WTC11 (cell line): ENCODE data around the gene SPECC1L. TPM values are rescaled to one million over a fixed set of nuclear protein-coding genes. Genes with fewer than 3 reads are reported as not detected.

Experiments
- ATAC-seq: fragments of 200-7000 bp; cut with Tn5 transposase; 2 replicates; pipeline ENCODE4 v1.10.0; 2021; ENCODE audit warnings: mild to moderate bottlenecking, moderate library complexity
- CTCF ChIA-PET: fragments of 300-600 bp; sonication (Branson Sonifier 250); formaldehyde crosslinking; loops from one replicate; lab custom pipeline; 2021; ENCODE audit warnings: antibody characterized with exemption; lab: Charles Lee
- POLR2A ChIA-PET: fragments of 350-600 bp; sonication (Branson Sonifier 250); formaldehyde crosslinking; loops from one replicate; lab custom pipeline; 2021; ENCODE audit warnings: antibody characterized with exemption; lab: Charles Lee
- DNase-seq: peaks from one replicate; pipeline ENCODE4 v3.0.0; 2021; ENCODE audit warnings: low spot score
- H3K27ac Mint-ChIP-seq: 2 replicates; pipeline ENCODE4 v1.8.0; 2021; ENCODE audit warnings: mixed read lengths
- H3K27me3 Mint-ChIP-seq: 2 replicates; pipeline ENCODE4 v1.8.0; 2021; ENCODE audit warnings: low read depth, mild to moderate bottlenecking, moderate library complexity, mixed read lengths
- H3K36me3 Mint-ChIP-seq: 2 replicates; pipeline ENCODE4 v1.8.0; 2021; ENCODE audit warnings: mixed read lengths
- H3K4me1 Mint-ChIP-seq: 2 replicates; pipeline ENCODE4 v1.8.0; 2022; ENCODE audit warnings: mixed read lengths
- H3K4me3 Mint-ChIP-seq: 2 replicates; pipeline ENCODE4 v1.8.0; 2021; ENCODE audit warnings: mild to moderate bottlenecking, moderate library complexity, mixed read lengths
- H3K9me3 Mint-ChIP-seq: 2 replicates; pipeline ENCODE4 v1.8.0; 2021; ENCODE audit warnings: mixed read lengths
- ATF6 ChIP-seq: sonication (generic); formaldehyde crosslinking; IDR thresholded peaks from 2 replicates; pipeline ENCODE4 v1.8.1; 2023; ENCODE audit warnings: mild to moderate bottlenecking, missing genetic modification reagents
- CDX4 ChIP-seq: fragments of 250-450 bp; sonication (Bioruptor Pico); IDR thresholded peaks from 2 replicates; pipeline ENCODE4 v1.9.0; 2021; ENCODE audit warnings: moderate library complexity, mild to moderate bottlenecking, inconsistent platforms, borderline replicate concordance
- E2F1 ChIP-seq: sonication (generic); formaldehyde crosslinking; IDR thresholded peaks from 2 replicates; pipeline ENCODE4 v1.8.0; 2022; ENCODE audit warnings: mild to moderate bottlenecking, missing genetic modification reagents
- E2F4 ChIP-seq: sonication (generic); formaldehyde crosslinking; IDR thresholded peaks from 2 replicates; pipeline ENCODE4 v1.8.1; 2022; ENCODE audit warnings: low read depth, mild to moderate bottlenecking, moderate library complexity, missing genetic modification reagents, borderline replicate concordance
- E2F5 ChIP-seq: sonication (generic); formaldehyde crosslinking; IDR thresholded peaks from 2 replicates; pipeline ENCODE4 v1.8.1; 2022; ENCODE audit warnings: mild to moderate bottlenecking, moderate library complexity, missing genetic modification reagents
- FOXJ3 ChIP-seq: sonication (generic); formaldehyde crosslinking; IDR thresholded peaks from 2 replicates; pipeline ENCODE4 v1.9.0; 2021; ENCODE audit warnings: missing genetic modification reagents, mild to moderate bottlenecking, borderline replicate concordance
- FOXP1 ChIP-seq: sonication (generic); formaldehyde crosslinking; IDR thresholded peaks from 2 replicates; pipeline ENCODE4 v1.8.0; 2022; ENCODE audit warnings: missing genetic modification reagents, mild to moderate bottlenecking, moderate library complexity, borderline replicate concordance
- GTF2I ChIP-seq: fragments of 250-450 bp; sonication (Bioruptor Pico); conservative IDR thresholded peaks from 2 replicates; pipeline ENCODE4 v1.4.0; 2021; ENCODE audit warnings: mild to moderate bottlenecking
- HMGA2 ChIP-seq: fragments of 250-450 bp; sonication (Bioruptor Pico); IDR thresholded peaks from 2 replicates; pipeline ENCODE4 v1.4.0; 2021; ENCODE audit warnings: mild to moderate bottlenecking, moderate library complexity
- NFATC4 ChIP-seq: fragments of 250-450 bp; sonication (Bioruptor Pico); IDR thresholded peaks from 2 replicates; pipeline ENCODE4 v1.9.0; 2021; ENCODE audit warnings: mild to moderate bottlenecking
- NFYB ChIP-seq: sonication (generic); formaldehyde crosslinking; conservative IDR thresholded peaks from 2 replicates; pipeline ENCODE4 v1.8.0; 2022; ENCODE audit warnings: low read depth, missing genetic modification reagents
- NR2C2 ChIP-seq: sonication (generic); formaldehyde crosslinking; IDR thresholded peaks from 2 replicates; pipeline ENCODE4 v1.8.0; 2022; ENCODE audit warnings: mild to moderate bottlenecking, missing genetic modification reagents
- PREB ChIP-seq: sonication (generic); formaldehyde crosslinking; IDR thresholded peaks from 2 replicates; pipeline ENCODE4 v1.8.1; 2022; ENCODE audit warnings: mild to moderate bottlenecking, missing genetic modification reagents, moderate library complexity, borderline replicate concordance
- TEAD4 ChIP-seq: sonication (generic); formaldehyde crosslinking; IDR thresholded peaks from 2 replicates; pipeline ENCODE4 v1.8.0; 2022; ENCODE audit warnings: mild to moderate bottlenecking, missing genetic modification reagents
- USF1 ChIP-seq: sonication (generic); formaldehyde crosslinking; IDR thresholded peaks from 2 replicates; pipeline ENCODE4 v1.8.0; 2022; ENCODE audit warnings: mild to moderate bottlenecking, missing genetic modification reagents
- ZNF425 ChIP-seq: fragments of 250-450 bp; sonication (Bioruptor Pico); conservative IDR thresholded peaks from 2 replicates; pipeline ENCODE4 v1.9.0; 2021; ENCODE audit warnings: mild to moderate bottlenecking
- ZNF532 ChIP-seq: fragments of 250-450 bp; sonication (Bioruptor Pico); IDR thresholded peaks from 2 replicates; pipeline ENCODE4 v1.9.0; 2021; ENCODE audit warnings: mild to moderate bottlenecking, borderline replicate concordance
- ZNF671 ChIP-seq: fragments of 250-450 bp; sonication (Bioruptor Pico); IDR thresholded peaks from 2 replicates; pipeline ENCODE4 v1.8.0; 2021; ENCODE audit warnings: mild to moderate bottlenecking
- total RNA-seq: library from RNA; stranded (reverse); gene quantifications from 3 replicates; pipeline ENCODE4 v1.2.3, GENCODE V29; 2021

Gene SPECC1L
- total RNA-seq, 1 experiment from 2014 or later, result 44.6 TPM

GRCh38 chr22:24335496-24335895 lies 64.9 kb downstream of the SPECC1L start (continued):
- no peak for TF ChIP-seq NFATC4 (CRISPR knock-in tag)
- TF ChIP-seq NFYB (CRISPR knock-in tag), result no peak

GRCh38 chr22:24337894-24338645 lies 67.4 kb downstream of the SPECC1L start:
- Mint-ChIP-seq H3K4me1 (peaks cover 47% of the 10 kb centered on the region), H3K36me3 (peaks cover 41% of the 10 kb centered on the region), H3K4me3 (peak overlapping the region; percentile 12; the same call in 1 of the 2 replicates), H3K27me3 (no peaks in the 10 kb centered on the region), H3K27ac (peak overlapping the region; percentile 87), H3K9me3 (no peaks in the 10 kb centered on the region)
- CTCF ChIA-PET, result no interaction called here
- POLR2A ChIA-PET, result no interaction called here
- ATAC-seq, result peak; percentile 81
- DNase-seq, result peak; percentile 20
- TF ChIP-seq E2F1 (no peak), FOXJ3 (CRISPR knock-in tag) (no peak), ATF6 (no peak), FOXP1 (CRISPR knock-in tag) (no peak), CDX4 (CRISPR knock-in tag) (no peak), NR2C2 (CRISPR knock-in tag) (no peak), HMGA2 (CRISPR knock-in tag) (no peak), PREB (no peak), TEAD4 (CRISPR knock-in tag) (no peak), E2F5 (CRISPR knock-in tag) (no peak), ZNF671 (CRISPR knock-in tag) (no peak), E2F4 (CRISPR knock-in tag) (no peak), GTF2I (CRISPR knock-in tag) (no peak), ZNF532 (CRISPR knock-in tag) (no peak), ZNF425 (no peak), USF1 (no peak)
